Astrocyte (in vitro differentiated cells and primary cell): ENCODE data around the gene TRAP1.

Source experiments
- CTCF ChIP-seq: IDR thresholded peaks from 2 replicates; pipeline ENCODE4 v1.5.1; 2011; ENCODE audit warnings: low read depth, mild to moderate bottlenecking, inconsistent platforms, low read length, moderate library complexity; ENCODE audit not compliant: insufficient read depth
- EZH2 ChIP-seq: IDR thresholded peaks from 2 replicates; pipeline ENCODE4 v1.6.1; 2012; ENCODE audit warnings: mild to moderate bottlenecking, low read length, inconsistent platforms; ENCODE audit not compliant: insufficient read depth

GRCh38 chr16:3720418-3720817 is 3.1 kb upstream of the TRAP1 start:
- TF ChIP-seq EZH2 (no peak), CTCF (no peak)
